Activated T-cell treated with anti-CD3 and anti-CD28 coated beads for 1 hour (primary cell): ENCODE data around the gene SUCO.
"Not testable (repeated sequence)": the region's sequence is repeated elsewhere in the genome, so short reads cannot be mapped to it uniquely, and the experiment has no call there.

ENCODE experiments used
- DNase-seq: peaks from one replicate; pipeline ENCODE4 v3.0.0-alpha.2; 2020; ENCODE audit warnings: low read depth

SUCO gene

DNA sequence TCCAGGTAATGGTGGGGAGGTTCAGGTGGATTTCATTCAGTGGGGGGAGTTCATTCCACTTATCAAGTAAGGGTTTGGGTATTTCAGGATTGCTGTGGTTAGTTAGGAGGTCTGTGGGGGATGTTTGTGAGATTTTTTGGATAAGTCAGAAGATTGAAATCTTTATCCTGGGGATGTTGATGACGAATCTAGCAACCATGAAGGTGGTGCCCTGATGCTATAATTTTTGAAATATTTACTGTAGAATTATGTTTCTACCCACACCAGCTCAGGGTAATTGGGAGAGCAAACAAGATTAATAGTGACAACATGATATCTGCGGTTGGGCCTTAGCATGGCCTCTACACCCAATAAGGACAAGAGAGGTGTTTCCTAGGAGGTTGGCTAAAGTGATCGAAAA is 28.3 kb downstream of the SUCO start:
- DNase-seq: no peak

DNA sequence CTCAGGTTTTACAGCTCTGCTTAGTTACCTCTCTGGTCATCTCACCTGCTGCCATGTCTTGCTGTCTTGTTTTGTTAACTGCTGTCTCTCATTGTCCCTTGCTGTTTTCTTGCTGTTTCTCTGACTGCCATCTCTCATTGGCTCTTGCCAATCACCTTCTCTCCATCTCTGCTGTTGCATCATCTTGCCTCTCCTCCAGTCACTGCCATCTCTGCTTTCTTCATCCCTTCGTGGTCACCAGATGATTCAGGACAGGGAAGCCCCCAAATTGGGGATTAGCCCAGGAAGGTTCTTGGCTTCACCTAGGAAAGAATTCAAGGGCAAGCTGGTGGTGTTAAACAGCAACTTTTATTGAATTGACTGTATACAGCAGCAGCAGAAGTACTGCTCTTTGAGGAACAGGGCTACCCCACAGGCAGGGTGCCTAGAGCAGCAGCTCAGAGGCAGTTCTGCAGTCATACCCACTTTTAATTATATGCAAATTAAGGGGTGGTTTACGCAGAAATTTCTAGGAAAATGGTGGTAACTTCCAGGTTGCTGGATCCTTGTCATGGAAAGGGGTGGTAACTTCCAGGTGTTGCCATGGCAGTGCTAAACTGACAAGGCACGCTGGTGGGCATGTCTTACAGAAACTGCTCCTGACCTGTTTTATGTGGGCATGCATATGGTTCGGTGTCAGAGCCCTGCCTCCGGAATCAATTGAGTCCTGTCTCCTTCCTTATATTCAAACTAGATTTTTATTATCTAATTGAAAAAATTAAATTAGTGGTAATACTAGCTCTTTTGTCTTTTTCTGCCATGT is 33.4 kb downstream of the SUCO start:
- DNase-seq: no peak

GRCh38 chr1:172567720-172568119 is 34.8 kb downstream of the SUCO start:
- no peak for DNase-seq

DNA sequence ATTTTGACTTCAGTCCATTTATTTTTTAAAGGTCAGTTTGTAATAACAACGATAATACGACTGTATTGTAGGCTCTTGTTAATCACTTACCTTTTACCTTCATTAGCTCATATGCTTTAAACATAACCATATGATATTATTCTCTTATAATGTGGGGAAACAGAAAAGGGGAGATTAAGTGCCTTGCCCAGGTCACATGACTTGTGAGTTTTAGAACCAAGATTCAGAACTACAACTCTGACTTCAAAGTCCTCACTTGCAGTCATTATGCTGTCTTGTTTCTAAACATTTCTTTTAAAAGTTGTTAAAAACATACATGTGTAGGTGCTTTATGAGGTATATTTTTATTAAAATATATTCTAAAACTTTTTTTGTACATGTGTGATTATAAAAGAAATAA is 41.1 kb downstream of the SUCO start:
- DNase-seq: no peak

- DNase-seq: no peak
Observed at GRCh38 chr1:172578586-172578985, 45.6 kb downstream of the SUCO start.

DNA sequence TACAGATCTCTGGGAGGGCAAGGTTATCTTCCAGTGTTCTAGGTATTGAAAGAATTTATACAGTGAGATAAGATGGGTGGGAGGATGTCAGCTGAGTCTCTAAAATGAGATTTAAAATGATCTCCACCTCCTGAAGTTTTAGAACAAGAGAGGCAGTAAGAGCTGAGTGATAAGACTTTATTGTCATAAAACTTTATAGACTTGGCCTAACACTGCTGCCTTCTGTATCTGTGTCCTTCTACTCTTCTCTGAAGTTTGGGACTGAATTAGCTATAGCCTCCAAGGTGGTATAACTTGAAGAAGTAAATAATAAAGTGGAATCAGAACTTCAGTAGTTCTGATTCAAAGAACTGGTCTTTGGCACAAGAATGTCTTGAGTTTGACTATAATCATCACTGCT is 48.3 kb downstream of the SUCO start:
- no peak for DNase-seq

DNA sequence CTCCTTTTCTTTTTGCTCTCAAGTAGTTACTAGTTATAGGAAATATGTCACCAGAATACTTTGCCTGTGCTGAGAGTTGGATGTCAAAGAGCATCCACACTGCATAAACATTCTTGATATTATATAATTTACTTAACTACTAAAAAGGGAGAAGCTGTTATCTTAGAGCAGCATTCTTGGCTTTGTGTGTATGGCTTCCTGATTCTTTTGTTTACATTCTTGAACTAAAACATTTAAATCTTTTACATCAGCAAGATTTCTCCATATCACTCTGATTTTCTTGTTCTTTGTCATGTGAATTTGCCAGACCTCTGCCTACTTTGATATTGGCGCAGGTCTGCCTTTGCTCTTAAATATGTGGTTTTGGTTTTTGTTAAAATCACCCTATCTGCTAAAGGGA is 48.8 kb downstream of the SUCO start:
- DNase-seq: no peak

DNA sequence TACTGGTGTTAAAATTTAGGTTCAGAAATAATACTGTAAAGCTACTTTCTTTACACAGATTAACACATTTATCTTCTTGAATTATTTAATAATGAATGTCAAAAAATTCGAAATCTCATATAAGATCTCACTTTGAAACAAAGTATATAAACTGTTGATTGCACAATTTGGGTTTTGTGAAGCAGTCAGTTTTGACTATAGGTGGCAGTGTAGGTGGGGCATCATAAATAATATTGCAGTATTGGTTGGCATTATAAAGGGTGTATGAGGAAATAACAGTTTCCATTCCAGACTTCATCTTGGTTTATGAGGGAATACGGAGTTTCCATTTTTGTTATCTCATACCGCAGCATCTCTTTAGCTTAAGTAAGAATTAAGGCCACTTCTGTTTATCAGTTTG is 49.9 kb downstream of the SUCO start:
- DNase-seq: no peak

GRCh38 chr1:172585348-172585747 is 52.4 kb downstream of the SUCO start:
- DNase-seq: no peak

DNA sequence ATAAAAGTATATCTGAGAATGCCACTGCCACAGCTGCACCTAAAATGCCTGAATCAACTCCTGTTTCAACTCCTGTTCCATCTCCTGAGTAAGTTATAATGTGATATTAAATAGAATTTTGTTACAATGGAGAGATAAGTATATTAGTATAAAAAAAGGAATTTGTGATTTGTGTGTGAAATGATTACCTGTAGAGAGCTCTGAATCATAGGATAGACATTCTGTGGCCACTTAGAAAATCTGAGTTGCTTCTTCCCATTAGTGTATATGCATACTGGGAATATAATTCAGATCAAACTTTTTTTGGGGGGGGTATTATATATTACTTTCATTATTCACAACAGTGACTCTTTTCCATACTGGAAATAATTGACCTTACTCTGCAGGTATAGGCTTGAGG is 52.9 kb downstream of the SUCO start:
- no peak for DNase-seq

GRCh38 chr1:172588296-172589291 is 55.6 kb downstream of the SUCO start:
- no peak for DNase-seq

GRCh38 chr1:172589553-172589952 is 56.6 kb downstream of the SUCO start:
- DNase-seq: no peak

DNA sequence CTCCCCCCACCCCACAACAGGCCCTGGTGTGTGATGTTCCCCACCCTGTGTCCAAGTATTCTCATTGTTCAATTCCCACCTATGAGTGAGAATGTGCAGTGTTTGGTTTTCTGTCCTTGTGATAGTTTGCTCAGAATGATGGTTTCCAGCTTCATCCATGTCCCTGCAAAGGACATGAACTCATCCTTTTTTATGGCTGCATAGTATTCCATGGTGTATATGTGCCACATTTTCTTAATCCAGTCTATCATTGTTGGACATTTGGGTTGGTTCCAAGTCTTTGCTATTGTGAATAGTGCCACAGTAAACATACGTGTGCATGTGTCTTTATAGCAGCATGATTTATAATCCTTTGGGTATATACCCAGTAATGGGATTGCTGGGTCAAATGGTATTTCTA is 58.5 kb downstream of the SUCO start:
- DNase-seq: not testable (repeated sequence)

DNA sequence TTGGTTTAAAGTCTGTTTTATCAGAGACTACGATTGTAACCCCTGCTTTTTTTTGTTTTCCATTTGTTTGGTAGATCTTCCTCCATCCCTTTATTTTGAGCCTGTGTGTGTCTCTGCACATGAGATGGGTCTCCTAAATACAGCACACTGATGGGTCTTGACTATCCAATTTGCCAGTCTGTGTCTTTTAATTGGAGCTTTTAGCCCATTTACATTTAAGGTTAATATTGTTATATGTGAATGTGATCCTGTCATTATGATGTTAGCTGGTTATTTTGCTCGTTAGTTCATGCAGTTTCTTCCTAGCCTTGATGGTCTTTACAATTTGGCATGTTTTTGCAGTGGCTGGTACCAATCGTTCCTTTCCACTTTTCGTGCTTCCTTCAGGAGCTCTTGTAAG is 62.1 kb downstream of the SUCO start:
- DNase-seq: not testable (repeated sequence)

DNA sequence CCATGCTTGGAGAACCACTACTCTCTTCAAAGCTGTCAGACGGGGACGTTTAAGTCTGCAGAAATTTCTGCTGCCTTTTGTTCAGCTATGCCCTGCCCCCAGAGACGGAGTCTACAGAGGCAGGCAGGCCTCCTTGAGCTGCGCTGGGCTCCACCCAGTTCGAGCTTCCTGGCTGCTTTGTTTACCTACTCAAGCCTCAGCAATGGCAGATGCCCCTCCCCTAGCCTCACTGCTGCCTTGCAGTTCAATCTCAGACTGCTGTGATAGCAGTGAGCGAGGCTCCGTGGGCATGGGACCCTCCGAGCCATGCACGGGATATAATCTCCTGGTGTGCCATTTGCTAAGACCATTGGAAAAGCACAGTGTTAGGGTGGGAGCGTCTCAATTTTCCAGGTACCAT is 63.8 kb downstream of the SUCO start:
- DNase-seq: not testable (repeated sequence)

- DNase-seq: no peak
Observed at GRCh38 chr1:172599912-172600311, 67.0 kb downstream of the SUCO start.

GRCh38 chr1:172600615-172601014 is 67.7 kb downstream of the SUCO start:
- no peak for DNase-seq

GRCh38 chr1:172601046-172601630 is 68.2 kb downstream of the SUCO start:
- DNase-seq: no peak

DNA sequence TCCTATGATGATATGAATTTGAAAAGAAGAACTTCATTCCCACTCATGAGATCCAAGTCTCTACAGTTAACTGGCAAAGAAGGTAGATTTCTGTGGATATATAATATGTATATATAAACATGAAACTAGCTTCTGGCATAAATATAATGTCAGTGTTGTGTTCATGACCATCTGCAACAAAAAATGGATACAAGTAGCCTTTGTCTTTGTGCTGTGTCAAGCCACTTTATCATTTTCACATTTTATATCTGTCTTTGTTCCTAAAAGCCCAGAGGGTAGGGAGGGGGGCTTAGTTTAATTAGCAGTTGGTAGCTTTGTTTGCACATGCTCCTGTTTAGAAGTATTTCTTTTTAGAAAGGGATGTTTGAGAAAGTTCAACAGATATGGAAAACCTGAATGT is 69.8 kb downstream of the SUCO start:
- DNase-seq: no peak

DNA sequence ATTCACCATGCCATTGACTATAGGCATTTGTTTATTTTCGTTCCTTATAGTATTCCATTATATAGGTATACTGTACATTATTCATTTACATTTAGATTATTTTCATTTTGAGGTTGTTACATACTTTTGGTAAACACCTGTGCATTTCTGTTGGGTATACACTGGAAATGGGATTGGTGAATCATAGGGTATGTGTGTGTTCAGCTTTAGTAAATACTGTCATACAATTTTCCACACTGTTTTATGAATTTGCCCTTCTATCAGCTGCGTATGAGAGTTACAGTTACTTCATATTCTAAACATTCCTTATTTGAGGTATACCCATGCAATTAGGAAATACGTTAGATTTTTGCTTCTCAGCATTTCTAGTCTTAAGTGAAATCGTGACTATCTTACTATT is 70.9 kb downstream of the SUCO start:
- no peak for DNase-seq

- DNase-seq: no peak
Observed at GRCh38 chr1:172605641-172606040, 72.7 kb downstream of the SUCO start.

- no peak for DNase-seq
Observed at GRCh38 chr1:172607145-172607544, 74.2 kb downstream of the SUCO start.

- no peak for DNase-seq
Observed at GRCh38 chr1:172608098-172608601, 75.2 kb downstream of the SUCO start.
